ENCODE measurements around the gene LSR. TPM values are rescaled to one million over a fixed set of nuclear protein-coding genes. Genes with fewer than 3 reads are reported as not detected.
A peak's percentile ranks its signal among the peaks of the same experiment; 100 is the strongest.

LSR gene
- total RNA-seq, 1 donor from 2014 or later = 79.1 TPM

- H3K9me3 ChIP-seq = no peaks in the 10 kb centered on the region
- no peak overlapping the region for H3K27ac ChIP-seq
- no peaks in the 10 kb centered on the region for H3K36me3 ChIP-seq
- intact Hi-C loops (cut with DNase I) = no loop called here
- TF ChIP-seq, protein P1, sequence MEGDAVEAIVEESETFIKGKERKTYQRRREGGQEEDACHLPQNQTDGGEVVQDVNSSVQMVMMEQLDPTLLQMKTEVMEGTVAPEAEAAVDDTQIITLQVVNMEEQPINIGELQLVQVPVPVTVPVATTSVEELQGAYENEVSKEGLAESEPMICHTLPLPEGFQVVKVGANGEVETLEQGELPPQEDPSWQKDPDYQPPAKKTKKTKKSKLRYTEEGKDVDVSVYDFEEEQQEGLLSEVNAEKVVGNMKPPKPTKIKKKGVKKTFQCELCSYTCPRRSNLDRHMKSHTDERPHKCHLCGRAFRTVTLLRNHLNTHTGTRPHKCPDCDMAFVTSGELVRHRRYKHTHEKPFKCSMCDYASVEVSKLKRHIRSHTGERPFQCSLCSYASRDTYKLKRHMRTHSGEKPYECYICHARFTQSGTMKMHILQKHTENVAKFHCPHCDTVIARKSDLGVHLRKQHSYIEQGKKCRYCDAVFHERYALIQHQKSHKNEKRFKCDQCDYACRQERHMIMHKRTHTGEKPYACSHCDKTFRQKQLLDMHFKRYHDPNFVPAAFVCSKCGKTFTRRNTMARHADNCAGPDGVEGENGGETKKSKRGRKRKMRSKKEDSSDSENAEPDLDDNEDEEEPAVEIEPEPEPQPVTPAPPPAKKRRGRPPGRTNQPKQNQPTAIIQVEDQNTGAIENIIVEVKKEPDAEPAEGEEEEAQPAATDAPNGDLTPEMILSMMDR (IDR thresholded peaks at IDR 0.05) = no peak
- no peaks in the 10 kb centered on the region for H3K27me3 ChIP-seq
- peak; percentile 9 for ATAC-seq
- DNase-seq = peak; percentile 63
- H3K4me1 ChIP-seq = peaks cover 29% of the 10 kb centered on the region
- no peak overlapping the region for H3K4me3 ChIP-seq
Measured at GRCh38 chr19:35262101-35262761, 13.4 kb downstream of the LSR start.

GRCh38 chr19:35264268-35265125 lies 15.7 kb downstream of the LSR start:
- TF ChIP-seq, protein P1 (IDR thresholded peaks at IDR 0.05) = no peak
- no peaks in the 10 kb centered on the region for H3K9me3 ChIP-seq
- ATAC-seq = no peak
- no peak overlapping the region for H3K27ac ChIP-seq
- no peak overlapping the region for H3K4me3 ChIP-seq
- no peaks in the 10 kb centered on the region for H3K36me3 ChIP-seq
- peaks cover 30% of the 10 kb centered on the region for H3K4me1 ChIP-seq
- no peaks in the 10 kb centered on the region for H3K27me3 ChIP-seq
- intact Hi-C loops (cut with DNase I) = no loop called here
- peak; percentile 46 for DNase-seq

DNA sequence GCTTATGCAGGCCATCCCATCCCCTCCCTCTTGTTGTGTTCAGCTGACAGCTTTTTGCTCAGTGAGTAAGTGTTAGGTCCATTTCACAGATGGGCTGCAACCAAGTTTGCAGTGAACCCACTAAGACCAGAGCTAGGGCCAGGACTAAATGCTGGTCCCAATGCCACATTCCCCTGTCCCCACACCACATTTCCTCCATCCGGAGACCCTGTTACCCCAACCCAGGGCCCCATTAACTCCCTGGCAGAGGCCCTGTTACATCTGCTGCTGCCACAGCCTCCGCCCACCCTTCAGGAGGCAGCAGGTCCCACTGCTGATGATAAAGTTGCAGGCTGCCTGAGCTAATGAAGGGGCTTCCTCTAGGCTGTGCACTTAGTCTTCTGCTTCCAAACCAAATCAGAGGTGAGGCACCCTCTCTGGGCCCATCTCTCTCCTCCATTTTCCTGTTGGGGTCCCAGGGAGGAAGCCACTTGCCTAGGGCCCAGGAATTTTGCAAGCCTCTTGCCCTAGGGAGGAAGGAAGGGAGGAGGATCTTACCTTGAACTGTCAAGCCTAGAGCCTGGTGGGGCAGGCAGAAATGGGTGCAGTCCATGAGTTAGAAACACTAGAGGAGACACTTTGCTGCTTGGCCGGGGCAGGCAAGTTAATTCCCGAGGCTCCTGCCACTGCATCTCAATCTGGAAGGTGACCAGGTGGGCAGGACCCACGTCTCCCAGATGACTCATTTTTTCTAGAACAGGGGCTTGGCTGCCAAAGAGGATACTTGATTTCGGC lies 16.5 kb downstream of the LSR start:
- no peaks in the 10 kb centered on the region for H3K27me3 ChIP-seq
- peak; percentile 51 for DNase-seq

DNA sequence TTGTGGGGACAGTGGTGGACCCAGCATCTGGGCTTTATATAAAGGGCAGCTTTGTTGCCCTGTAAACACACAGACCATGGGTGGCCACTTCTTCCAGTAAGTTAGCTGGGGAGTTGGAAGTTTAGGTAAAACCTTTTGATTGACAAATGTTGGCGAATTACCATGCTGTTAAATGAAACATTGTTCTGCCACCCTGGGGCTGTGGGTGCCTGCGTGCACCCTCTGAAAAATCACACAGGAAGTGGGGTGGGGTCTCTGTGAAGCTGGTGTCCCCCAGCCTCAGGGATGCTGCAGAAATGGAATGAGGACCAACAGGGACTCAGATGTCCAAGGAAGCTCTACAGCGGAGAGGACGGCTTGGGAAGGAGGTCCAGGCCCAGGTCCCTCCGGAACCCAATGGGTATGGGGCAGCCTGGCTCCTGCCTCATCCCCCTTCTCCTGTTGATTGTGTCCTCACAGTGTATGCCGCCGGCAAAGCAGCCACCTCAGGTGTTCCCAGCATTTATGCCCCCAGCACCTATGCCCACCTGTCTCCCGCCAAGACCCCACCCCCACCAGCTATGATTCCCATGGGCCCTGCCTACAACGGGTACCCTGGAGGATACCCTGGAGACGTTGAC lies 17.2 kb downstream of the LSR start:
- H3K4me3 ChIP-seq = no peak overlapping the region
- H3K4me1 ChIP-seq = peaks cover 30% of the 10 kb centered on the region
- H3K27me3 ChIP-seq = no peaks in the 10 kb centered on the region
- peaks cover 12% of the 10 kb centered on the region for H3K36me3 ChIP-seq
- DNase-seq = peak; percentile 61
- intact Hi-C loops (cut with DNase I) = no loop called here
- ATAC-seq = no peak
- TF ChIP-seq, protein P1 (IDR thresholded peaks at IDR 0.05) = no peak
- H3K9me3 ChIP-seq = no peaks in the 10 kb centered on the region
- peak overlapping the region; percentile 6 for H3K27ac ChIP-seq

More for the DNA sequence above, 16.5 kb downstream of the LSR start:
- no peak overlapping the region for H3K4me3 ChIP-seq
- intact Hi-C loops (cut with DNase I) = no loop called here
- H3K36me3 ChIP-seq = peaks cover 5% of the 10 kb centered on the region
- peak overlapping the region; percentile 6 for H3K27ac ChIP-seq
- TF ChIP-seq, protein P1 (IDR thresholded peaks at IDR 0.05) = no peak
- H3K9me3 ChIP-seq = no peaks in the 10 kb centered on the region
- ATAC-seq = no peak
- H3K4me1 ChIP-seq = peaks cover 30% of the 10 kb centered on the region
